Measurements from ENCODE around the gene CIB4.

CIB4 gene

DNA sequence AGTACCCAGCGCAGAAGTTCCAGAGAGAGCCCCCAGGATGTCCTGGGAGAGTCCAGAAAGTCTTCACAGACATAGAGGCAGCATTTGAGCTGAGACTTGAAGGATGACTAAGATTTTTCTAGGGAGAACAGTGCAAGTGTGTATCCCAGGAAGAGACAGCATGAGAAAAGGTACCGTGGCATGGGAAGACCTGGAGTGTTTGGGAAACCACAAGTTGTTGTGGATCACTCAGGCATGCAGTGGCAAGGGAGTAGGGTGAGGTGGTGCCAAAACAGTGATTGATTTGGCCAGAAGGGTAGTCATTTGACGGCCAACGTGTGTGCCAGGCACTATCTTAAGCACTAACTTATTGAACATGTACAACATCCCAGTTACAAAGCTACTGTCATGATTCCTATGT is 26.9 kb upstream of the CIB4 start:
- TF ChIP-seq TAF1 (IDR thresholded peaks at IDR 0.05; ENCODE audit: borderline replicate concordance, insufficient read depth, low read length): no peak
- TF ChIP-seq SIN3A (IDR thresholded peaks at IDR 0.05; ENCODE audit: borderline replicate concordance, insufficient read depth, low read length): no peak
- TF ChIP-seq, protein P1, sequence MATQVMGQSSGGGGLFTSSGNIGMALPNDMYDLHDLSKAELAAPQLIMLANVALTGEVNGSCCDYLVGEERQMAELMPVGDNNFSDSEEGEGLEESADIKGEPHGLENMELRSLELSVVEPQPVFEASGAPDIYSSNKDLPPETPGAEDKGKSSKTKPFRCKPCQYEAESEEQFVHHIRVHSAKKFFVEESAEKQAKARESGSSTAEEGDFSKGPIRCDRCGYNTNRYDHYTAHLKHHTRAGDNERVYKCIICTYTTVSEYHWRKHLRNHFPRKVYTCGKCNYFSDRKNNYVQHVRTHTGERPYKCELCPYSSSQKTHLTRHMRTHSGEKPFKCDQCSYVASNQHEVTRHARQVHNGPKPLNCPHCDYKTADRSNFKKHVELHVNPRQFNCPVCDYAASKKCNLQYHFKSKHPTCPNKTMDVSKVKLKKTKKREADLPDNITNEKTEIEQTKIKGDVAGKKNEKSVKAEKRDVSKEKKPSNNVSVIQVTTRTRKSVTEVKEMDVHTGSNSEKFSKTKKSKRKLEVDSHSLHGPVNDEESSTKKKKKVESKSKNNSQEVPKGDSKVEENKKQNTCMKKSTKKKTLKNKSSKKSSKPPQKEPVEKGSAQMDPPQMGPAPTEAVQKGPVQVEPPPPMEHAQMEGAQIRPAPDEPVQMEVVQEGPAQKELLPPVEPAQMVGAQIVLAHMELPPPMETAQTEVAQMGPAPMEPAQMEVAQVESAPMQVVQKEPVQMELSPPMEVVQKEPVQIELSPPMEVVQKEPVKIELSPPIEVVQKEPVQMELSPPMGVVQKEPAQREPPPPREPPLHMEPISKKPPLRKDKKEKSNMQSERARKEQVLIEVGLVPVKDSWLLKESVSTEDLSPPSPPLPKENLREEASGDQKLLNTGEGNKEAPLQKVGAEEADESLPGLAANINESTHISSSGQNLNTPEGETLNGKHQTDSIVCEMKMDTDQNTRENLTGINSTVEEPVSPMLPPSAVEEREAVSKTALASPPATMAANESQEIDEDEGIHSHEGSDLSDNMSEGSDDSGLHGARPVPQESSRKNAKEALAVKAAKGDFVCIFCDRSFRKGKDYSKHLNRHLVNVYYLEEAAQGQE (IDR thresholded peaks at IDR 0.05; ENCODE audit: insufficient read depth in 1 of 2, low read depth in 2 of 2, low read length in 2 of 2): no peak
- TF ChIP-seq FOXP2 (optimal IDR thresholded peaks at IDR 0.05; ENCODE audit: borderline replicate concordance, extremely low read depth, extremely low read length, insufficient read depth): no peak
- TF ChIP-seq POLR2AphosphoS5 (IDR thresholded peaks at IDR 0.05; ENCODE audit: low read depth, low read length): no peak

DNA sequence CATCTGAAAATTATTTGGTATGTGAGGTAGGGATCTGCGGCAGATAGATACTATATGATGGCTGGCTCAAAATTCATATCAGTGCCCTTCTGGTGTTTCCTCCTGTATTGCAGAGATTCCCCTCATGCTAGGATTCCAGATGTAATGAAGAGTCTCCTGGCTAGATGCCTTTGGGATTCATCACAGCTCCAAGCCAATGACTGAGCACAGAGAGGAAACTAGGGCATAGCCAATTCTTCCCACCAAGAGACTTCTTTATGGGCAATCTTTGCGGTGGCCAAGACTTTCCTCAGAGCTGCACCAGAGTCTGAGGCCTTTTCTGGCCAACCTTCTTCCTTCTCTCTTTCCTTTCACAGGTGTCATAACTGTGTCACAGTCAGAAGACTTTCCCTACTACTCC is 25.5 kb upstream of the CIB4 start:
- no peak for TF ChIP-seq SIN3A (IDR thresholded peaks at IDR 0.05; ENCODE audit: borderline replicate concordance, insufficient read depth, low read length)
- TF ChIP-seq, protein P1 (IDR thresholded peaks at IDR 0.05; ENCODE audit: insufficient read depth in 1 of 2, low read depth in 2 of 2, low read length in 2 of 2): no peak
- no peak for TF ChIP-seq TAF1 (IDR thresholded peaks at IDR 0.05; ENCODE audit: borderline replicate concordance, insufficient read depth, low read length)
- TF ChIP-seq FOXP2 (optimal IDR thresholded peaks at IDR 0.05; ENCODE audit: borderline replicate concordance, extremely low read depth, extremely low read length, insufficient read depth): no peak
- TF ChIP-seq POLR2AphosphoS5 (IDR thresholded peaks at IDR 0.05; ENCODE audit: low read depth, low read length): no peak

DNA sequence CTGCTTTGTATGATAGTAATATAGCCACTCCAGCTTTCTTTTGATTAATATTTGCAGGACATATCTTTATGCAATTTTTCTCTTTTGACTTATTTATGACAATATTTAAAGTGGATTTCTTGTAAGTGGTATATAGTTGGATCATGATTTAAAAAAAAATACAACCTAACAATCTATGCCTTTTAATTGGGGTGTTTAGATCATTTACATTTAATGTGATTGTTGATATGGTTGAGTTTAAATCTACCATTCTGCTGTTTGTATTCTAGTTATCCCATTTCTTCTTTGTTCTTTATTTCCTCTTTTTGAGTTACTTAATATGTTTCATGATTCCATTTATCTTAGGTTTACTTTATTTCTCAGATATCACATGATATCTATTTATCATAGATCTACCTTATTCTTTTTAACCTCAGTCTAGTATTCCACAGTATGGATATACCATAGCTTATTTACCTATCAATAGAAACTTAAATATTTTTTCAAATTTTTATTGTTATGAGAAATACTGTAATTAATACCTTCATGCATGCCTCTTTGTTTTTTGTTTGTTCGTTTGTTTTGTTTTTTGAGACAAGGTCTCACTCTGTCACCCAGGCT is 19.3 kb upstream of the CIB4 start:
- TF ChIP-seq FOXP2 (optimal IDR thresholded peaks at IDR 0.05; ENCODE audit: borderline replicate concordance, extremely low read depth, extremely low read length, insufficient read depth) (no peak), POLR2AphosphoS5 (IDR thresholded peaks at IDR 0.05; ENCODE audit: low read depth, low read length) (no peak), SIN3A (IDR thresholded peaks at IDR 0.05; ENCODE audit: borderline replicate concordance, insufficient read depth, low read length) (no peak), TAF1 (IDR thresholded peaks at IDR 0.05; ENCODE audit: borderline replicate concordance, insufficient read depth, low read length) (no peak)
- TF ChIP-seq, protein P1 (IDR thresholded peaks at IDR 0.05; ENCODE audit: insufficient read depth in 1 of 2, low read depth in 2 of 2, low read length in 2 of 2): no peak

DNA sequence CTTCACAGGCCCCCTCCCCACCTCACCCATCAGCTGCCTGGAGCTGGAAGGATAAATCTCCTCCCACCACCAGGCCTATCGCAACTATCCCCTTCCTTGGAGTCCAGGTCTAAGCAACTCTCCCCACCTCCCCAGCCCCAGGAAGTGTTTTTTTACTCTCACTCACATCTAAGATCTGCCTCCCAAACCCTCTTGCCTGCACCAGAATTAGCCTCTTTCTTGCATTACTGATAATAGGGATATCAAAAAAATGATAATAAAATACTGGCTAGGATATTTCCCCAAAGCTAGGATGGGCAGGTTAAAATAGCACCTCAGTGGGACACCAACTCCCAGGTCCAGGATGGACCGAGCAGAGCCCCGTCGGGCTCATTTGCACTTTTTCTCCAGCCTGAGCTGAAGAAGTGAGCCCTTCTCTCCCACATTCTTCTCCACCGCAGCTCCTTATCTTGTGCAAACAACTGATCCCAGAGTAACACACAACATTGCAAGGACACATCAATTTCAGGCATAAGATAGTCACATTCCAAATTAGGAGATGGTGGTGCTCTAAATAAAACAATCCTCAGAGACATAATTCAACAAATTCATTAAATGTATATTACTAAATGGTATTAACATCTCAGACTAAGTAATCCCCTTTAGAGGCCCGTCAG is 17.7 kb upstream of the CIB4 start:
- TF ChIP-seq FOXP2 (optimal IDR thresholded peaks at IDR 0.05; ENCODE audit: borderline replicate concordance, extremely low read depth, extremely low read length, insufficient read depth) (no peak), TAF1 (IDR thresholded peaks at IDR 0.05; ENCODE audit: borderline replicate concordance, insufficient read depth, low read length) (no peak), POLR2AphosphoS5 (IDR thresholded peaks at IDR 0.05; ENCODE audit: low read depth, low read length) (no peak), SIN3A (IDR thresholded peaks at IDR 0.05; ENCODE audit: borderline replicate concordance, insufficient read depth, low read length) (no peak)
- TF ChIP-seq, protein P1 (IDR thresholded peaks at IDR 0.05; ENCODE audit: insufficient read depth in 1 of 2, low read depth in 2 of 2, low read length in 2 of 2): no peak
